Measurements from ENCODE around the gene SUPT6H.

SUPT6H gene

DNA sequence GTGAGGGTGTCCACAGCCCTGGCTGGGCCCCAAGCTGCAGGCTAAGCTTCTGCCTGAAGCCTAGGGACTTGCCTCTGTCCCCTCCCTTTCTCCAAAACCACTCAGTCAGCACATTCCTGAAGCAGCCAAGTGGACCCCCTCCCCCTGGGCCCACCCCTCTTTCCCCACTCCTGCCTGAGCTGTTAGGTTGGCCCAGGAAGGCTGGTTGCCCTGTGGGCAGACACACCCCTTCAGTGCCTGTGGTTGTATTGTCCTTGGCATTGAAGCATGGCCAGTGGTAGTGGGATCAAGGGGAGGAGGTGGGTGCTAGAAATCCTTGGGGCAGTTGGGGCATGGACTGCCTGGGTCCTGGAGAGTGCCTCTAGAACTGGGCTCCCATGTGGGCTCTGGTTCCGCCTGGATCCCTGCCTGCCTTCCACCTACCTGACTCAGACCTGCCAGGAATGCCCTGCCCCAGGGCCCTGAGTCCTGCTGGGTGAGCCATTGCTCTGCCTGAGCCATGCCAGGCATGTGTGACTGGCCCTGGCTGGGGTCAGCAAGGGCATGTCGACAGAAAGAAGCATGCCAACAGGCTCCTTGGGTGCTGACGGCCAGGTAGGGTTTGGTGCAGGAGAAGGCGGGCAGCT, 83.9 kb downstream of the SUPT6H start:
- Histone ChIP-seq H3K18ac (ENCODE audit: low read length) (peak overlapping the region; percentile 96), H3K4me2 (ENCODE audit: low read length) (peak overlapping the region; percentile 66), H2BK12ac (ENCODE audit: low read length) (peak overlapping the region; percentile 83), H2AFZ (ENCODE audit: insufficient read depth, low read length, poor library complexity) (peak overlapping the region; percentile 37), H2BK5ac (ENCODE audit: low read depth, low read length, poor library complexity) (peak overlapping the region; percentile 95), H3K36me3 (ENCODE audit: control insufficient read depth in 1 of 2, insufficient read depth in 2 of 2, low read length in 2 of 2) (peaks cover 46 to 59% of the 10 kb centered on the region in 2 experiments), H3K14ac (ENCODE audit: low read length) (peak overlapping the region; percentile 90), H3K4me1 (ENCODE audit: control insufficient read depth in 1 of 2, insufficient read depth in 2 of 2, low read length in 2 of 2) (peaks cover 32 to 41% of the 10 kb centered on the region in 2 experiments), H3K9ac (ENCODE audit: low read length) (peak overlapping the region; percentile 59), H4K91ac (ENCODE audit: low read depth, low read length) (peak overlapping the region; percentile 99), H2AK5ac (ENCODE audit: low read length) (peak overlapping the region; percentile 89), H4K12ac (ENCODE audit: low read depth, low read length) (peak overlapping the region; percentile 34), H2BK120ac (ENCODE audit: insufficient read depth, low read length, poor library complexity) (peak overlapping the region; percentile 95), H3K9me3 (ENCODE audit: insufficient read depth, low read depth, low read length) (peaks cover 2% of the 10 kb centered on the region), H4K8ac (ENCODE audit: low read depth, low read length) (peak overlapping the region; percentile 75), H3K27me3 (ENCODE audit: insufficient read depth, low read length) (no peaks in the 10 kb centered on the region), H3K4ac (ENCODE audit: low read depth, low read length) (peak overlapping the region; percentile 99), H3K79me1 (ENCODE audit: low read length) (peaks cover 51% of the 10 kb centered on the region), H3K27ac (ENCODE audit: low read depth, low read length) (peak overlapping the region; percentile 100), H3K4me3 (ENCODE audit: low read depth, low read length) (peak overlapping the region; percentile 96), H3K79me2 (ENCODE audit: control insufficient read depth, insufficient read depth, low read length, poor library complexity) (peaks cover 35% of the 10 kb centered on the region), H3K23ac (ENCODE audit: low read length) (no peak overlapping the region)
- WGBS (ENCODE audit: extremely low coverage, insufficient coverage, insufficient read length), result no CpG with 5 or more reads among the region's 4 CpGs
- DNase-seq, result peak; percentile 98

DNA sequence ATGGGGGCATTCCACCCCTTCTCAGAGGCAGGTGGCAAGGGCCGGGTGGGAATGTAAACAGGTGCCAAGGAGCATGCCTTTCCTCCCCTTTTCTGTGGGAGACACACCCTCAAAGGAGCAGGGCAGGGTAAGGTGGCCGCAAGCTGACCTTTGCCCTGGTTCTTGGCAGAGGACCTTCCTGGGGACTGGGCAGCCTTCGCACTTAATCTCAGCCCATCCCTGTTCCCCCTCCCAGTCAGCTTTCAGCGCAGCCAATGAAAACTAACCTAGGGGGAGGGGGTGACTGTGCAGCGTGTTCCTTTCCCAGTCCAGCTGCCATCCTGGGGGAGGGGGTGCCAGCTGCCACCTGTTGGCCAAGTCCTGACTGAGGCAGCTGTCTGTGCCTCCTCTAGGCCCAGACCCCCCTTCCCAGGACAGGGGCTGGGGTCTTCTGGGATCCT, 84.6 kb downstream of the SUPT6H start:
- Histone ChIP-seq H3K36me3 (ENCODE audit: control insufficient read depth in 1 of 2, insufficient read depth in 2 of 2, low read length in 2 of 2) (peaks cover 52 to 66% of the 10 kb centered on the region in 2 experiments), H3K18ac (ENCODE audit: low read length) (peak overlapping the region; percentile 89), H3K27ac (ENCODE audit: low read depth, low read length) (peak overlapping the region; percentile 100), H3K4me3 (ENCODE audit: low read depth, low read length) (peak overlapping the region; percentile 27), H3K23ac (ENCODE audit: low read length) (no peak overlapping the region), H3K9ac (ENCODE audit: low read length) (no peak overlapping the region), H3K4me1 (ENCODE audit: control insufficient read depth in 1 of 2, insufficient read depth in 2 of 2, low read length in 2 of 2) (peaks cover 32 to 41% of the 10 kb centered on the region in 2 experiments), H3K79me1 (ENCODE audit: low read length) (peaks cover 51% of the 10 kb centered on the region), H3K79me2 (ENCODE audit: control insufficient read depth, insufficient read depth, low read length, poor library complexity) (peaks cover 35% of the 10 kb centered on the region), H4K12ac (ENCODE audit: low read depth, low read length) (peak overlapping the region; percentile 56), H2AK5ac (ENCODE audit: low read length) (peak overlapping the region; percentile 75), H3K4me2 (ENCODE audit: low read length) (peak overlapping the region; percentile 66), H2BK12ac (ENCODE audit: low read length) (peak overlapping the region; percentile 73), H4K8ac (ENCODE audit: low read depth, low read length) (peak overlapping the region; percentile 75), H2BK5ac (ENCODE audit: low read depth, low read length, poor library complexity) (peak overlapping the region; percentile 95), H3K9me3 (ENCODE audit: insufficient read depth, low read depth, low read length) (peaks cover 2% of the 10 kb centered on the region), H3K4ac (ENCODE audit: low read depth, low read length) (peak overlapping the region; percentile 66), H3K27me3 (ENCODE audit: insufficient read depth, low read length) (no peaks in the 10 kb centered on the region), H2BK120ac (ENCODE audit: insufficient read depth, low read length, poor library complexity) (peak overlapping the region; percentile 59), H4K91ac (ENCODE audit: low read depth, low read length) (peak overlapping the region; percentile 99), H2AFZ (ENCODE audit: insufficient read depth, low read length, poor library complexity) (no peak overlapping the region), H3K14ac (ENCODE audit: low read length) (peak overlapping the region; percentile 90)
- WGBS (ENCODE audit: extremely low coverage, insufficient coverage, insufficient read length), result no CpG with 5 or more reads among the region's 5 CpGs
- peak; percentile 65 to 76 for DNase-seq

DNA sequence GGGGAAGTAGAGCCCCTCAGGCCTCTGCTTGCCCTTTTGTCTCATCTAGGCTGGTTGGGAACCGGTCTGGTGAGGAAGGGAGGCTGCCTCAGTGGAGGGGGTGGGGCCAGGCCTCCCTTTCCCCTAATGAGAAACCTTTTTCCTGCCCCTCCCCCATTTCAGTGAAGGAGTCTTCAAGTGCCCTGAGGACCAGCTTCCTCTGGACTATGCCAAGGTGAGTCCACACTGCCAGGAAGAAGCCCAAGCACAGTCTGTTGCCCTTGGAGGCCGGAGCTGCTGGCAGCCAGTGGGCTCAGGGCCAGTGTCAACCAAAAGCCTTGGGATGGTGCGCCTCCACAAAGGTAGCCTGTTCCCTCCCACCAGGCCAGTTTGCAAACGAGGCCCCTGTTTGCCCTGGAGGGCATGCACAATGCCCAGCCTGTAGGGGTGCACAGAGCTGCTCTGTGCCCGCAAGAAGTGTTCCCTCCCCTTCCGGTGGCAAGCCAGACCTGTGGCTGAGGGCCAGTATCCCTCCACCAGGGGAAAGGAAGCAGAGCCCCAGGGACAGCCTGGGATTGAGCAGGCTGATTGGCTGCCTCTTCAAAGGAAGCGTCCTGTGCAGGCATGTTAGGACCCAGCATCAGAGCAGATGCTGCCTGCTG, 85.2 kb downstream of the SUPT6H start:
- Histone ChIP-seq H3K4me1 (ENCODE audit: control insufficient read depth in 1 of 2, insufficient read depth in 2 of 2, low read length in 2 of 2) (peaks cover 30 to 36% of the 10 kb centered on the region in 2 experiments), H3K79me2 (ENCODE audit: control insufficient read depth, insufficient read depth, low read length, poor library complexity) (peaks cover 35% of the 10 kb centered on the region), H4K12ac (ENCODE audit: low read depth, low read length) (peak overlapping the region; percentile 56), H4K91ac (ENCODE audit: low read depth, low read length) (peak overlapping the region; percentile 99), H3K23ac (ENCODE audit: low read length) (no peak overlapping the region), H3K4ac (ENCODE audit: low read depth, low read length) (peak overlapping the region; percentile 69), H3K27me3 (ENCODE audit: insufficient read depth, low read length) (no peaks in the 10 kb centered on the region), H3K4me2 (ENCODE audit: low read length) (peak overlapping the region; percentile 66), H3K36me3 (ENCODE audit: control insufficient read depth in 1 of 2, insufficient read depth in 2 of 2, low read length in 2 of 2) (peaks cover 56 to 69% of the 10 kb centered on the region in 2 experiments), H3K79me1 (ENCODE audit: low read length) (peaks cover 49% of the 10 kb centered on the region), H2AK5ac (ENCODE audit: low read length) (peak overlapping the region; percentile 75), H3K18ac (ENCODE audit: low read length) (peak overlapping the region; percentile 89), H2AFZ (ENCODE audit: insufficient read depth, low read length, poor library complexity) (peak overlapping the region; percentile 13), H3K9ac (ENCODE audit: low read length) (peak overlapping the region; percentile 11), H2BK120ac (ENCODE audit: insufficient read depth, low read length, poor library complexity) (peak overlapping the region; percentile 59), H3K27ac (ENCODE audit: low read depth, low read length) (peak overlapping the region; percentile 100), H3K4me3 (ENCODE audit: low read depth, low read length) (no peak overlapping the region), H2BK12ac (ENCODE audit: low read length) (peak overlapping the region; percentile 73), H3K9me3 (ENCODE audit: insufficient read depth, low read depth, low read length) (peaks cover 2% of the 10 kb centered on the region), H2BK5ac (ENCODE audit: low read depth, low read length, poor library complexity) (peak overlapping the region; percentile 95), H4K8ac (ENCODE audit: low read depth, low read length) (peak overlapping the region; percentile 75), H3K14ac (ENCODE audit: low read length) (peak overlapping the region; percentile 87)
- WGBS (ENCODE audit: extremely low coverage, insufficient coverage, insufficient read length), result no CpG with 5 or more reads among the region's 7 CpGs
- DNase-seq, result peak; percentile 55 to 57

DNA sequence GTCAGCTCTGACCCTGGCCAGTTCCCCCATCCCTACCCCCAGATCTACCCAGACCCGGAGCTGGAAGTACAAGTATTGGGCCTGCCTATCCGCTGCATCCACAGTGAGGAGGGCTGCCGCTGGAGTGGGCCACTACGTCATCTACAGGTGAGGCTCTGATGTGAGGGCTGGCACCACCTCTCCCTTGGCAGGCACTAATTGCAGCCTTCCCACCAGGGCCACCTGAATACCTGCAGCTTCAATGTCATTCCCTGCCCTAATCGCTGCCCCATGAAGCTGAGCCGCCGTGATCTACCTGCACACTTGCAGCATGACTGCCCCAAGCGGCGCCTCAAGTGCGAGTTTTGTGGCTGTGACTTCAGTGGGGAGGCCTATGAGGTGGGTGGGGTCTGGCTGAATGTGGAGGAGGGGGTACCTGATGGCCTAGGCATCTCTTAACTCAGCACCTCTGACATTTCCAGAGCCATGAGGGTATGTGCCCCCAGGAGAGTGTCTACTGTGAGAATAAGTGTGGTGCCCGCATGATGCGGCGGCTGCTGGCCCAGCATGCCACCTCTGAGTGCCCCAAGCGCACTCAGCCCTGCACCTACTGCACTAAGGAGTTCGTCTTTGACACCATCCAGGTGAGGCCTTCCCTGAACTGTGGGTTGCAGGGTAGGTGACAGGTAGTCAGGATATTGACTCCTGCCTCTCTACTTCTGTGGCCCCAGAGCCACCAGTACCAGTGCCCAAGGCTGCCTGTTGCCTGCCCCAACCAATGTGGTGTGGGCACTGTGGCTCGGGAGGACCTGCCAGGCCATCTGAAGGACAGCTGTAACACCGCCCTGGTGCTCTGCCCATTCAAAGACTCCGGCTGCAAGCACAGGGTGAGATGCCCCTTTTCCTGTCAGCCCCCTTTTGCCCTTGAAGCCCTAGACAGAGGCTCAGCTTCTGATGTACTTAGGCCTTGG, 86.1 kb downstream of the SUPT6H start:
- Histone ChIP-seq H2BK12ac (ENCODE audit: low read length) (peak overlapping the region; percentile 20), H3K4ac (ENCODE audit: low read depth, low read length) (peak overlapping the region; percentile 69), H2AK5ac (ENCODE audit: low read length) (peak overlapping the region; percentile 18), H3K79me1 (ENCODE audit: low read length) (peaks cover 45% of the 10 kb centered on the region), H2AFZ (ENCODE audit: insufficient read depth, low read length, poor library complexity) (no peak overlapping the region), H2BK120ac (ENCODE audit: insufficient read depth, low read length, poor library complexity) (no peak overlapping the region), H3K9ac (ENCODE audit: low read length) (no peak overlapping the region), H3K27me3 (ENCODE audit: insufficient read depth, low read length) (no peaks in the 10 kb centered on the region), H4K91ac (ENCODE audit: low read depth, low read length) (no peak overlapping the region), H3K4me1 (ENCODE audit: control insufficient read depth in 1 of 2, insufficient read depth in 2 of 2, low read length in 2 of 2) (peaks cover 27 to 32% of the 10 kb centered on the region in 2 experiments), H3K27ac (ENCODE audit: low read depth, low read length) (peak overlapping the region; percentile 100), H4K12ac (ENCODE audit: low read depth, low read length) (no peak overlapping the region), H3K4me2 (ENCODE audit: low read length) (no peak overlapping the region), H3K14ac (ENCODE audit: low read length) (no peak overlapping the region), H3K9me3 (ENCODE audit: insufficient read depth, low read depth, low read length) (peaks cover 2% of the 10 kb centered on the region), H3K36me3 (ENCODE audit: control insufficient read depth in 1 of 2, insufficient read depth in 2 of 2, low read length in 2 of 2) (peaks cover 61 to 69% of the 10 kb centered on the region in 2 experiments), H3K4me3 (ENCODE audit: low read depth, low read length) (no peak overlapping the region), H2BK5ac (ENCODE audit: low read depth, low read length, poor library complexity) (peak overlapping the region; percentile 7), H3K79me2 (ENCODE audit: control insufficient read depth, insufficient read depth, low read length, poor library complexity) (peaks cover 35% of the 10 kb centered on the region), H3K23ac (ENCODE audit: low read length) (no peak overlapping the region), H3K18ac (ENCODE audit: low read length) (peak overlapping the region; percentile 84), H4K8ac (ENCODE audit: low read depth, low read length) (no peak overlapping the region)
- WGBS (ENCODE audit: extremely low coverage, insufficient coverage, insufficient read length), result no CpG with 5 or more reads among the region's 18 CpGs
- no peak for DNase-seq
